ENCODE measurements around the gene DNASE1L3.
"Not testable (repeated sequence)": the region's sequence is repeated elsewhere in the genome, so short reads cannot be mapped to it uniquely, and the experiment has no call there.

- not testable (repeated sequence) for TF ChIP-seq CTCF (IDR thresholded peaks at IDR 0.05; ENCODE audit: low read depth, low read length, poor library complexity, severe bottlenecking); EZH2phosphoT487 (IDR thresholded peaks at IDR 0.05; ENCODE audit: borderline replicate concordance, low read length)
These were observed 17.2 kb upstream of the DNASE1L3 start for GRCh38 chr3:58227933-58228332.
